GM19351 (cell line): ENCODE data around the gene SLC17A9.
A peak's percentile ranks its signal among the peaks of the same experiment; 100 is the strongest.
"Not testable (repeated sequence)": the region's sequence is repeated elsewhere in the genome, so short reads cannot be mapped to it uniquely, and the experiment has no call there.

Experiments
- ATAC-seq: cut with Tn5 transposase; IDR thresholded peaks from one replicate; pipeline ENCODE4 v1.9.1; 2021; ENCODE audit warnings: mild to moderate bottlenecking, moderate library complexity; ENCODE audit not compliant: unreplicated experiment

The SLC17A9 gene

GRCh38 chr20:62918831-62919230, 33.7 kb upstream of the SLC17A9 start:
- ATAC-seq = no peak

GRCh38 chr20:62920039-62920645, 32.4 kb upstream of the SLC17A9 start:
- ATAC-seq = no peak

GRCh38 chr20:62921119-62921687, 31.3 kb upstream of the SLC17A9 start:
- no peak for ATAC-seq

- ATAC-seq = no peak
These were observed 30.0 kb upstream of the SLC17A9 start for GRCh38 chr20:62922451-62922921.

- ATAC-seq = not testable (repeated sequence)
These were observed 29.3 kb upstream of the SLC17A9 start for GRCh38 chr20:62923059-62923668.

GRCh38 chr20:62923669-62924441, 28.7 kb upstream of the SLC17A9 start:
- ATAC-seq = no peak

GRCh38 chr20:62924442-62925075, 27.9 kb upstream of the SLC17A9 start:
- no peak for ATAC-seq

GRCh38 chr20:62925076-62925419, 27.5 kb upstream of the SLC17A9 start:
- ATAC-seq = no peak

GRCh38 chr20:62925420-62926228, 26.9 kb upstream of the SLC17A9 start:
- ATAC-seq = peak; percentile 12

- peak; percentile 72 for ATAC-seq
These were observed 26.0 kb upstream of the SLC17A9 start, which contains the start of gene DIDO1 for GRCh38 chr20:62926229-62927127. Gene DIDO1 (minus strand): TSS chr20:62926505.

GRCh38 chr20:62927128-62927705, 25.3 kb upstream of the SLC17A9 start:
- no peak for ATAC-seq

GRCh38 chr20:62928246-62928939, 24.1 kb upstream of the SLC17A9 start:
- no peak for ATAC-seq

- no peak for ATAC-seq
These were observed 23.4 kb upstream of the SLC17A9 start for GRCh38 chr20:62929051-62929538.

- ATAC-seq = no peak
These were observed 21.0 kb upstream of the SLC17A9 start for GRCh38 chr20:62931464-62931863.

GRCh38 chr20:62933966-62934365, 18.5 kb upstream of the SLC17A9 start:
- no peak for ATAC-seq

- ATAC-seq = no peak
These were observed 17.1 kb upstream of the SLC17A9 start for GRCh38 chr20:62935204-62935967.

- no peak for ATAC-seq
These were observed 16.4 kb upstream of the SLC17A9 start for GRCh38 chr20:62935968-62936585.
